HL-60 (cell line): ENCODE results near the gene GPAT2.
"Not testable (repeated sequence)": the region's sequence is repeated elsewhere in the genome, so short reads cannot be mapped to it uniquely, and the experiment has no call there.

Experiments used
- DNase-seq, 2 experiments: peaks; one replicate each; pipeline ENCODE4 v3.0.0-alpha.2; 2010 to 2020; ENCODE audit warnings: low read depth in 1 of 2, low spot score in 1 of 2
- H3K27ac ChIP-seq: fragments of 250-450 bp; sonication (Bioruptor Pico); replicated peaks from 2 replicates; pipeline ENCODE4 v1.5.1; 2020; ENCODE audit warnings: mild to moderate bottlenecking, moderate library complexity
- H3K27me3 ChIP-seq: fragments of 250-450 bp; sonication (Bioruptor Pico); 2 replicates; pipeline ENCODE4 v1.5.1; 2021; ENCODE audit warnings: mild to moderate bottlenecking, moderate library complexity; ENCODE audit not compliant: insufficient read depth, poor library complexity, severe bottlenecking
- H3K4me3 ChIP-seq: replicated peaks from 2 replicates; pipeline ENCODE4 v1.5.1; 2011; ENCODE audit warnings: mild to moderate bottlenecking, control low read depth, low read length; ENCODE audit not compliant: insufficient read depth
- GABPA ChIP-seq: IDR thresholded peaks from 2 replicates; pipeline ENCODE4 v1.6.1; 2012; ENCODE audit warnings: low read depth
- POLR2AphosphoS5 ChIP-seq: IDR thresholded peaks from 2 replicates; pipeline ENCODE4 v1.6.1; 2012; ENCODE audit warnings: low read depth
- SPI1 ChIP-seq: IDR thresholded peaks from 2 replicates; pipeline ENCODE4 v1.6.1; 2012; ENCODE audit warnings: low read depth, mild to moderate bottlenecking, borderline replicate concordance
- TF ChIP-seq, protein P1 (sequence below): IDR thresholded peaks from 2 replicates; pipeline ENCODE4 v1.6.1; 2012; ENCODE audit warnings: low read depth; ENCODE audit not compliant: insufficient replicate concordance
- TF ChIP-seq, protein P2 (sequence below): IDR thresholded peaks from one replicate; pipeline ENCODE4 v1.5.1; 2011; ENCODE audit warnings: low read length, control low read depth, inconsistent platforms; ENCODE audit not compliant: insufficient read depth

The GPAT2 gene

GRCh38 chr2:96074156-96074555 lies 39.4 kb upstream of the GPAT2 start:
- no peak overlapping the region for H3K27ac ChIP-seq
- DNase-seq: no peak
- H3K27me3 ChIP-seq: no peaks in the 10 kb centered on the region
- H3K4me3 ChIP-seq: no peak overlapping the region
- no peak for TF ChIP-seq POLR2AphosphoS5
- TF ChIP-seq, protein P1, sequence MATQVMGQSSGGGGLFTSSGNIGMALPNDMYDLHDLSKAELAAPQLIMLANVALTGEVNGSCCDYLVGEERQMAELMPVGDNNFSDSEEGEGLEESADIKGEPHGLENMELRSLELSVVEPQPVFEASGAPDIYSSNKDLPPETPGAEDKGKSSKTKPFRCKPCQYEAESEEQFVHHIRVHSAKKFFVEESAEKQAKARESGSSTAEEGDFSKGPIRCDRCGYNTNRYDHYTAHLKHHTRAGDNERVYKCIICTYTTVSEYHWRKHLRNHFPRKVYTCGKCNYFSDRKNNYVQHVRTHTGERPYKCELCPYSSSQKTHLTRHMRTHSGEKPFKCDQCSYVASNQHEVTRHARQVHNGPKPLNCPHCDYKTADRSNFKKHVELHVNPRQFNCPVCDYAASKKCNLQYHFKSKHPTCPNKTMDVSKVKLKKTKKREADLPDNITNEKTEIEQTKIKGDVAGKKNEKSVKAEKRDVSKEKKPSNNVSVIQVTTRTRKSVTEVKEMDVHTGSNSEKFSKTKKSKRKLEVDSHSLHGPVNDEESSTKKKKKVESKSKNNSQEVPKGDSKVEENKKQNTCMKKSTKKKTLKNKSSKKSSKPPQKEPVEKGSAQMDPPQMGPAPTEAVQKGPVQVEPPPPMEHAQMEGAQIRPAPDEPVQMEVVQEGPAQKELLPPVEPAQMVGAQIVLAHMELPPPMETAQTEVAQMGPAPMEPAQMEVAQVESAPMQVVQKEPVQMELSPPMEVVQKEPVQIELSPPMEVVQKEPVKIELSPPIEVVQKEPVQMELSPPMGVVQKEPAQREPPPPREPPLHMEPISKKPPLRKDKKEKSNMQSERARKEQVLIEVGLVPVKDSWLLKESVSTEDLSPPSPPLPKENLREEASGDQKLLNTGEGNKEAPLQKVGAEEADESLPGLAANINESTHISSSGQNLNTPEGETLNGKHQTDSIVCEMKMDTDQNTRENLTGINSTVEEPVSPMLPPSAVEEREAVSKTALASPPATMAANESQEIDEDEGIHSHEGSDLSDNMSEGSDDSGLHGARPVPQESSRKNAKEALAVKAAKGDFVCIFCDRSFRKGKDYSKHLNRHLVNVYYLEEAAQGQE: no peak
- TF ChIP-seq, protein P2, sequence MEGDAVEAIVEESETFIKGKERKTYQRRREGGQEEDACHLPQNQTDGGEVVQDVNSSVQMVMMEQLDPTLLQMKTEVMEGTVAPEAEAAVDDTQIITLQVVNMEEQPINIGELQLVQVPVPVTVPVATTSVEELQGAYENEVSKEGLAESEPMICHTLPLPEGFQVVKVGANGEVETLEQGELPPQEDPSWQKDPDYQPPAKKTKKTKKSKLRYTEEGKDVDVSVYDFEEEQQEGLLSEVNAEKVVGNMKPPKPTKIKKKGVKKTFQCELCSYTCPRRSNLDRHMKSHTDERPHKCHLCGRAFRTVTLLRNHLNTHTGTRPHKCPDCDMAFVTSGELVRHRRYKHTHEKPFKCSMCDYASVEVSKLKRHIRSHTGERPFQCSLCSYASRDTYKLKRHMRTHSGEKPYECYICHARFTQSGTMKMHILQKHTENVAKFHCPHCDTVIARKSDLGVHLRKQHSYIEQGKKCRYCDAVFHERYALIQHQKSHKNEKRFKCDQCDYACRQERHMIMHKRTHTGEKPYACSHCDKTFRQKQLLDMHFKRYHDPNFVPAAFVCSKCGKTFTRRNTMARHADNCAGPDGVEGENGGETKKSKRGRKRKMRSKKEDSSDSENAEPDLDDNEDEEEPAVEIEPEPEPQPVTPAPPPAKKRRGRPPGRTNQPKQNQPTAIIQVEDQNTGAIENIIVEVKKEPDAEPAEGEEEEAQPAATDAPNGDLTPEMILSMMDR: no peak
- TF ChIP-seq GABPA: no peak
- no peak for TF ChIP-seq SPI1

- Histone ChIP-seq H3K27ac (no peak overlapping the region), H3K27me3 (no peaks in the 10 kb centered on the region)
These were observed 38.6 kb upstream of the GPAT2 start for GRCh38 chr2:96073170-96073775.

GRCh38 chr2:96072746-96073145 lies 38.0 kb upstream of the GPAT2 start:
- Histone ChIP-seq H3K27me3 (no peaks in the 10 kb centered on the region), H3K4me3 (no peak overlapping the region), H3K27ac (no peak overlapping the region)
- TF ChIP-seq SPI1 (no peak), POLR2AphosphoS5 (no peak), GABPA (no peak)
- TF ChIP-seq, protein P2: no peak
- TF ChIP-seq, protein P1: no peak
- DNase-seq: no peak

More at GRCh38 chr2:96073170-96073775, 38.6 kb upstream of the GPAT2 start:
- H3K4me3 ChIP-seq: no peak overlapping the region
- TF ChIP-seq SPI1 (no peak), GABPA (no peak)
- TF ChIP-seq, protein P1: no peak
- TF ChIP-seq, protein P2: no peak
- no peak for DNase-seq

DNA sequence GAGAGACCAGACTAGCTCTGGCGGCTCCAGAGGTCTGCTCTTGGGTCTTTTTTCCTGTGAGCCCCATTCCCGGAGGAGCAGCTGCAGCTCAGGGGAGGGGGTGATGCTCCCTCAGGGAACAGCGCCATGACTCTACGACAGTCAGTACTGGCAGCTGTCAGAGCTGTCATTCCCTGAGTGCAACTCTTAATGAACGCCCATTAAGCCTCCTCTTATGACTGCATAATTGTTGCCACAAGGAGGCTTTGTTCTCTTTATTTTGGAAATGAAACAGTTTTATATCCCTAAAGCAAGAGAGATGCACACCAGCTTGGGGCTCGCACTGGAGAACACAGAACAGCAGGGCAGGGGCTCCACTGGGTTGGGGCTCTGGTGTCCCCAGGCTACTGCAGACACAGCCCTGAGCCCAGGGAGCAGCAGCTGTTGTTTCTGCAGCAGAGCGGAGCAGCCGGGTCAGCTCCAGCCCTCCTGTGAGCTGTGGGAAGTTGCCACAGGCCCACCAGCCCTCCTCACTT lies 37.3 kb upstream of the GPAT2 start:
- H3K27ac ChIP-seq, H3K27me3 ChIP-seq, H3K4me3 ChIP-seq, DNase-seq: not testable (repeated sequence)

DNA sequence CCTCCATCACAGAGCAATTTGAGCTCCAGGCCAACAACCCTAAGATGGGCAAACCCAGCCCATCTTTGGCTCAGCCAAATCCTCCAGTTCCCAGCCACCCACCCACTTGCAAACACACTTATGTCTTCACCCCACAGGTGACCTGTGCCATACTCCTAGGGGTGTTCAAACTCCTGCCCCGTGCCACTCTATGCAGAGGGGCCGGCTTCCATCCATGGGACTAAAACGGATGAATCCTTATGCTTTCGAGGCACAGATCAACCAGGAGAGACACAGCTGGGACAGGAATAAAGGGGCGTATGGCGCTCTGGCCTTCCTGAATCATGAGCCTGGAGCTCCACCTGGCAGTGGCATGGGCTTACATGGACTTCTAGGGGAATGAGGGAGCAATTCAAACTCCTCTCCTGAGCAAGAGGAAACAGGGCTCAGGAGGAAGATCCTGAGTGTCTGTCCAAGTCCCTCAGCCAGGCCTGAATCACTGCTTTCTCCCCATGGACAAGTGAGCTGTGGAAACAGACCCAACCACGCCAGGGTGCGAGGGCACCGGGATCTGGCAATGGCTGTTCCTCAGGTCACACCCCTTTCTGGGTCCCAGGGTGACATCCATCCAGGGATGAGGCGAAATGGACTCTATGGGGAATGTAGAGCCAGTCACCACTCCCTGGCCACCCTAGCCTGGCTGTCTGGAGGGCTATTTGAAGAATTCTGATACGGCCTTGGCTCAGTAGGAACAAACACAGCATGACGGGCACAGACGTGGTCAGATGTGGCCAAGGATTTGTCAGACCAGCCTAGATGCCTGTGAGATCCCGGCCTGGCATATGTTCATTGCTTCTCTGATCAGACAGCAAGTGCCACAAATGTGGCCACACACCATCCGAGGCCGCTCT lies 36.6 kb upstream of the GPAT2 start:
- not testable (repeated sequence) for H3K27me3 ChIP-seq, DNase-seq, H3K27ac ChIP-seq, H3K4me3 ChIP-seq
